IPS-18a (cell line): ENCODE data around the gene PCBP1.

Source experiments
- H3K27ac ChIP-seq: one replicate; pipeline ENCODE4 v1.5.1; 2013; ENCODE audit warnings: low read length
- H3K27me3 ChIP-seq: one replicate; pipeline ENCODE4 v1.6.1; 2013; ENCODE audit warnings: mild to moderate bottlenecking, low read length; ENCODE audit not compliant: control insufficient read depth, insufficient read depth
- H3K36me3 ChIP-seq: one replicate; pipeline ENCODE4 v1.6.1; 2013; ENCODE audit warnings: low read depth, low read length; ENCODE audit not compliant: control insufficient read depth
- H3K4me1 ChIP-seq: one replicate; pipeline ENCODE4 v1.6.1; 2013; ENCODE audit warnings: low read depth, low read length; ENCODE audit not compliant: control insufficient read depth
- H3K4me3 ChIP-seq: one replicate; pipeline ENCODE4 v1.5.1; 2013; ENCODE audit warnings: low read length
- H3K9ac ChIP-seq: one replicate; pipeline ENCODE4 v1.6.1; 2013; ENCODE audit warnings: mild to moderate bottlenecking, low read length, moderate library complexity
- H3K9me3 ChIP-seq: one replicate; pipeline ENCODE4 v1.6.1; 2013; ENCODE audit warnings: low read depth, low read length; ENCODE audit not compliant: control insufficient read depth

PCBP1 gene

DNA sequence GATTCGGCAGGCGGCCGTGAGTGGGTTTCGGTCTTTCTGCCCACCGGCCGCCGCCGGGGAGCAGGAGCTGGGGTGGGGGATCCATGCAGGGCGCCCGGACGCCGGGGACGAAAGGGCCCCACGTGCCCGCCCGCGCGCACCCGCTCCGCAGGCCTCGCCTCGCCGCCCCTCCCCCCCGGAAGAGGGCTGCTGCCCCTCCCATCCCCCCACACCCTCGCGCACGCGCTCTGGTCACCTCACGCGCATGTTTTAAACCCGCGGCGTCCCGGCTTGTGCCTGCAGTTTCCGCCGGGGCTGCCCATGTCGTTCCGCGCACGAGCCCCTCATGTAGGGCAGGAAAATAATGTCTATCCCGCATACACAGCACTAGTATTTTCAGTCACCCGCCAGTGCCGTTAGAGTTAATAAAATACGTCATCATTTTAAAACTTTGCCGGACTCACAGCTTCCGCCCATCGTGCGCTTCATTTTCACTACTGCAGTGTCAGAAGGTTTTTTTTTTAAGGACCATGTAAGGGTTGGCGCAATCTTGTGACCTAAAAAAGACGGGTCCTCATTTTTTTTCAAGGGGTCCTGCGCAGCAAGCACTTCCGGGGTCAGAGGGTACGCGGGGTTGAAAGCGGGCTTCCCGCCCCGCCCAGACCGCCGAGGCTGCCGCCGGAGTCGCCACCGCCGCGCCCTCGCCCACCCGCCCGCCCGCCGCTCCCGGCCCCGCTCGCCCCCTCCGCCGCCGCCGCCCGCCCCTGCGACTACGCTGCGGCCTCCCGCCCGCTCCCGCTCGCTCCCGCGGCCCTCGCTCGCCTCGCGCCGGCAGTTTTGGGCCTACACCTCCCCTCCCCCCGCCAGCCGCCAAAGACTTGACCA, at the start of gene PCBP1:
TSS of gene PCBP1 (plus strand) at position 640 of the 864 bp plus-strand sequence. CDS start 267 bp downstream, outside the sequence.
- Histone ChIP-seq H3K9me3 (no peaks in the 10 kb centered on the region), H3K4me1 (peaks cover 35% of the 10 kb centered on the region), H3K27me3 (no peaks in the 10 kb centered on the region), H3K36me3 (peaks cover 26% of the 10 kb centered on the region), H3K27ac (peak within 1 kb of the TSS; percentile 99), H3K9ac (peak within 1 kb of the TSS; percentile 100), H3K4me3 (peak within 1 kb of the TSS; percentile 90)

DNA sequence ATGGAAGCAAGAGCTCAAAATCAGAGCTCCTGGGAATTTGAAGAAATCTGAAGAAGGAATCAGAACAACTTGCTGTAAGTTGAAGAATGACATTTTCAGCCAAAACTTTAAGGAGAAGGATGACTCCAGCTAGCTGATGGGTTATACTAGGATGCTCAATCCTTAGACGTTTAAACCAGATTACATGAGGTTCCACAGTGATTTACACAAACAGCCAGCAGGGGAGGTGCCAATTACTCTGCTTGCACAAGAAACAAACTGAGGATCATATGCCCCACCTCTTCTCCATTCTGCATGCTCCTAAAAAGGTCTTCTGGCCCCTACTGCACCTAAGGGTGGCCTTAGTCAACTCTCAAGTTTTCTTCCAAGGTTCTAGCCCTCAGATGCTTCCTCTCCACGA, 47.9 kb upstream of the PCBP1 start:
- Histone ChIP-seq H3K9me3 (no peaks in the 10 kb centered on the region), H3K36me3 (no peaks in the 10 kb centered on the region), H3K27ac (no peak overlapping the region), H3K4me1 (no peaks in the 10 kb centered on the region), H3K9ac (no peak overlapping the region), H3K27me3 (no peaks in the 10 kb centered on the region), H3K4me3 (no peak overlapping the region)

DNA sequence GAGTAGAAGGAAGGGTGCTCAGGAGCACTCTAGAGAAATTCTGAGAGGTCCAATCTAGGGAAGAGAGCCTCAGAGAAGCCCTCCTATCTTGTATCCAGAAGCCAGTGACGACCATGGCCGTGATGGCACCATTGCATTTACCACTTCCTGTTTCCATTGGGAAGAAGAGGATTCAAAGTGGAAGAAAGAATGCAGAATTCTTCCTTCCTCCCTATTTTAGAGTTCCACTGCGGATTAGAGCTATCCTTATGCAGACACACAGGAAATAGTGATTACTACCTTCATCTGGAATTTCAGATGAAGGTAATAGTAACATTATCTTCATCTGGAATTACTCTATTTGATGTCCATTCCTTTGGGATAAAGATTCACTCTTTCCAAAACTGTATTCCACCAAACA, 45.6 kb upstream of the PCBP1 start:
- H3K9me3 ChIP-seq: no peaks in the 10 kb centered on the region
- H3K4me3 ChIP-seq: no peak overlapping the region
- no peaks in the 10 kb centered on the region for H3K27me3 ChIP-seq
- no peak overlapping the region for H3K27ac ChIP-seq
- no peak overlapping the region for H3K9ac ChIP-seq
- H3K36me3 ChIP-seq: peaks cover 5% of the 10 kb centered on the region
- no peaks in the 10 kb centered on the region for H3K4me1 ChIP-seq

DNA sequence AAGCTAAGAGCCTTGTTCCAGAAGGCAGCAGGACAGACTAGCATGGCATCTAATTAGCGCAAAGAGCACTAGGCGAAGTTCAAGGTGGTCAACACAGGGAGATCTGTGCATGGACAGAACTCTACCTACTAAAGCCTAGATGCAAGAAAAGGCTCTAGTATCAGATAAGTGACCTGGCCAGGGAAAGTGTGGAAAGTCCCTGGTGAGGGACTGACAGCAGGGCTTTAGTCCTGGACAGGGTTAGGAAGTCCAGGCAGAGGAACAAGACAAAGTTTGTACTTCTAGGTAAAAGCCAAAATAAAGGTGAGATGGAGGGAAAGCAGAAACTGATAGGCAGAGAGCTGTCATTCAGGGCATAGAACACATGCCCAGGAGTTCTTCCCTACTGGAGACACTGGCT, 45.0 kb upstream of the PCBP1 start:
- no peaks in the 10 kb centered on the region for H3K9me3 ChIP-seq
- H3K9ac ChIP-seq: no peak overlapping the region
- no peak overlapping the region for H3K27ac ChIP-seq
- H3K27me3 ChIP-seq: no peaks in the 10 kb centered on the region
- no peak overlapping the region for H3K4me3 ChIP-seq
- peaks cover 5% of the 10 kb centered on the region for H3K36me3 ChIP-seq
- H3K4me1 ChIP-seq: no peaks in the 10 kb centered on the region

DNA sequence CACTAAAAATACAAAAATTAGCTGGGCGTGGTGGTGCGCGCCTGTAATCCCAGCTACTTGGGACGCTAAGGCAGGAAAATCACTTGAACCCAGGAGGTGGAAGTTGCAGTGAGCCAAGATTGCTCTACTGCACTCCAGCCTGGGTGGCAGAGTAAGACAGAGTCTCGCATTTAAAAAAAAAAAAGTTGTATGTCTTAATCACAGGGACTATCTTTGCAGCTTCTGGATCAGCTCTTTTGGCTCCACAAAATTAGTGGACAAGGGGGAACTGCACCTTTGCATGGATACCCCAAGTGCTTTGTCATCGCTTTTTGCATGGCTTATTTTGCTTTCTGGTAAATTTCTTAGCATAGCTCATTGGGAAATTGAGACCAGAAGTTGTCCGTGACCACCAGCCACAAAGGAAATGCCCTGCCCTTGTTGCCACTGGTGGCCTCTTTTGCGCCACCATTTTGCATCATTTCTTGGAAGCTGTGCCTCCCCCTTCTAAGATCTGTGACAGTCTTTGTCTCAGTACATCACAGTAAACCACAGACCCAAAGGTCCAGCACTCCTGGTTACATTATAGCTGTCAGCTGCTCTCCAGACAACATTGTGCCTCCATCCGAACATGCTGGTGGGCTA, 43.9 kb upstream of the PCBP1 start:
- Histone ChIP-seq H3K27ac (no peak overlapping the region), H3K4me1 (no peaks in the 10 kb centered on the region), H3K9ac (no peak overlapping the region), H3K4me3 (no peak overlapping the region), H3K27me3 (no peaks in the 10 kb centered on the region), H3K36me3 (peaks cover 5% of the 10 kb centered on the region), H3K9me3 (no peaks in the 10 kb centered on the region)

DNA sequence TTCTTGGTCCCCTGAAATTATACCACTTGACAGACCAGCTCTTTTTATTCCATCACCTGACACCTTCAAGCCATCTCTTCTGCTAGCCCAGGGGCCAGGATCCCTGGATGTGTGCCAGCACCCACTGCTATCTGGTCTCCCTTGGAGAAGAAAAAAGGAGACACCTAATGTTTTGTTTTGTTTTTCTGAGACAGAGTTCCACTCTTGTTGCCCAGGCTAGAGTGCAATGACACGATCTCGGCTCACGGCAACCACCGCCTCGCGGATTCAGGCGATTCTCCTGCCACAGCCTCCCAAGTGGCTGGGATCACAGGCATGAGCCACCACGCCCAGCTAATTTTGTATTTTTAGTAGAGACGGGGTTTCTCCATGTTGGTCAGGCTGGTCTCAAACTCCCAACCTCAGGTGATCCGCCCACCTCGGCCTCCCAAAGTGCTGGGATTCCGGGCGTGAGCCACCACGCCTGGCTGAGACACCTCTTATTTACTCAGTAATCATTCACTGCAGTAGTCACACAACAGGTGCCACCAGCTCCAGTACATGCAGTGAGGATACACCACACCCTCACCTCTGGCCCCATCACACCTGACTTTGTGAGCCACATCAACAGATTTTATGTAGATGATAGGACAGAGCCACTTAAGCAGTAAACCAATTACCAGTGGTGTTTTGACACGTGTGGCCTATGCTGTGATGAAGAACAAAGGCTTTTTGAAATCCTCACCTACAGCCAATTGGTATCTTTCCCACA, 42.8 kb upstream of the PCBP1 start:
- Histone ChIP-seq H3K27me3 (no peaks in the 10 kb centered on the region), H3K36me3 (peaks cover 9% of the 10 kb centered on the region), H3K27ac (no peak overlapping the region), H3K9me3 (no peaks in the 10 kb centered on the region), H3K4me1 (no peaks in the 10 kb centered on the region), H3K4me3 (no peak overlapping the region), H3K9ac (no peak overlapping the region)

DNA sequence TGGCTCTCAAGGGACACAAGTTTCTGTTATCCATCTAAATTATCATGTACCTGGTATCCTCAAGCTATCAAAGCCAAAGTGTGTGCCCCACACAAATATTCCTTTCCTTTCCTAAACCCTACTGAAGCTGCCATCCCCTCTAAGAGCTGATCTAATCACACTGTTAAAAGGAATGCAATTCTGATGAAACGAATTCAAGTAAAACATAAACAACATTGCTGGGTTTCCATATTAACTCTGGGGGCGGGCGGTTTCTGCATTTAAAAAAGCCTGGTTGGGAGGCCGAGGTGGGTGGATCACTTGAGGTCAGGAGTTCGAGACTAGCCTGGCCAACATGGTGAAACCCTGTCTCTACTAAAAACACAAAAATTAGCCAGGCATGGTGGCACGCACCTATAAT, 41.9 kb upstream of the PCBP1 start:
- H3K27ac ChIP-seq: no peak overlapping the region
- H3K36me3 ChIP-seq: peaks cover 14% of the 10 kb centered on the region
- no peaks in the 10 kb centered on the region for H3K27me3 ChIP-seq
- no peak overlapping the region for H3K4me3 ChIP-seq
- H3K9me3 ChIP-seq: no peaks in the 10 kb centered on the region
- no peaks in the 10 kb centered on the region for H3K4me1 ChIP-seq
- no peak overlapping the region for H3K9ac ChIP-seq

DNA sequence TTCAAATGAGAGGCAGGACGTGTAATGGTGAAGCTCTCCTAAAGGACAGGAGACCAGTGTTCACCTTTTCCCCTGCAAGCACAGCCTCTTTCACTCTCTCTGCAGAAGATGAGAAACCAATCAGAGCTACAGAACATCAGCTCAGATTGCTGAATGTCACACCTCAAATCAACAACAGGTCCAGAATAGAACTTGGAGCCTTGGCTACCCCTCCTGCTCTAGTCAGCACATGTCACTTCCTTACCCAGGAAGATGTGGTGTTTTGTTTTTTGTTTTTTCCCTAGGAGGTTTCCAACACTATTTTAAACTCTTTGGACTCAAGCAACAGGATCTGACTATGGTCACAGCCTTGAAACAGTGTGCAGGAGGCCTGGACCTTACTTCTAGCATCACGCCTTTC, 41.3 kb upstream of the PCBP1 start:
- Histone ChIP-seq H3K27me3 (no peaks in the 10 kb centered on the region), H3K4me1 (no peaks in the 10 kb centered on the region)

DNA sequence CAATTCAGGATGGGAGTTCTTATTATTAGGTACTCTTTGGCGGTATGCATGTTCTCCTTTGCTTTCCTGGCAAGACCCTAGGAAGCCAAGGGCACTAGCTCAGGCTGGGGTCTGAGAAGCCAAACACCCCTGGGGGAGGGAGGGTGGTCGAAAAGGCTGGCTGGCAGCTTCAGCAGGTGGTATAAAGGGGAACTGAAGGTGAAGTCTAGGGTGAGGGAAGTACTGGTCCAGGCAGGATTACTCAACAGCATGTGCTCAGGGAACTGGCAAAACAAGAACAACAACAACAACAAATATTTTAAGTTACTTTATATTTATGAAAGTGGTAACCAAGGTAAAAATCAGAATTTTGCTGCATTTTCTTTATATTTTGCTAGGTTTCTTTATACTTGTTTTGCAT, 40.7 kb upstream of the PCBP1 start:
- no peaks in the 10 kb centered on the region for H3K9me3 ChIP-seq
- H3K27ac ChIP-seq: no peak overlapping the region
- peaks cover 18% of the 10 kb centered on the region for H3K36me3 ChIP-seq
- no peak overlapping the region for H3K4me3 ChIP-seq
- H3K9ac ChIP-seq: no peak overlapping the region
- no peaks in the 10 kb centered on the region for H3K4me1 ChIP-seq
- H3K27me3 ChIP-seq: no peaks in the 10 kb centered on the region

More for the DNA sequence above, 41.3 kb upstream of the PCBP1 start:
- Histone ChIP-seq H3K27ac (no peak overlapping the region), H3K9me3 (no peaks in the 10 kb centered on the region), H3K4me3 (no peak overlapping the region), H3K9ac (no peak overlapping the region), H3K36me3 (peaks cover 15% of the 10 kb centered on the region)

DNA sequence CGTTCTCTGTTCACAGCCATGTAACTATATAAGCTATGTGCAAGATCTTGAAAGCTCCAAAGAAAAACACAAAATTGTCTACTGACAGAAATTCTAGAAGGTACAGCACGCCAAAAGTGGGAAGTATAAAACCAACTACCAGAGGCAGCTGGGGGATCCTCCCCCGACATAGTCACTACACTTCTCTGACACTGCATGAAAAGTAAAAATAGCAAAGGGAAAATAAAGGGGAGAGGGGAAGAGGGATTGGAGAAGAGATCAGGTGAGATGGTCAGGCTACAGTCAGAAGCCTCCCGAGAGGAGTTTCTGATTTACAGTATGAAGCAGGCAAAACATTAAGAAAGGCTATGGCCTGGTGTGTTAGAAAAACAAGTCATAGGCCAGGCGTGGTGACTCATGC, 39.8 kb upstream of the PCBP1 start:
- Histone ChIP-seq H3K36me3 (peaks cover 18% of the 10 kb centered on the region), H3K9ac (no peak overlapping the region), H3K4me3 (no peak overlapping the region), H3K27me3 (no peaks in the 10 kb centered on the region), H3K4me1 (no peaks in the 10 kb centered on the region), H3K27ac (no peak overlapping the region), H3K9me3 (no peaks in the 10 kb centered on the region)

DNA sequence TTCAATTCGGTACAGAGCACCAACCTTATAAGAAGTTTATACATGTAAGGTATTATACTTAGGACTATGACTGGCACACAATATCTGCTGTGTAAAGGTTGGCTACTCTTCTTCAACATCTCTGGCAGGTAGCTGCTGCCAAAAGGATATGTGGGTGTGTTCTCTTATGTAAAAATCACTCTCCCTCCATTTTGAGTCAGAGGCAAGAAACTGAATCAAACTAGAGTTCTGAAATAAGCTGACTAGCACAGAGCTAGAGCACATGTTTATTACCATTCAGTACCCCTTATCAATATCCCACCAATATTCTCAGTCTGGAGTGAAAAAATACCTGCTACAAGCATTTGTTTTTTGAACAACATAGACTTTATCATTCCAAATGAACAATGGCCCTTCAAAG, 38.0 kb upstream of the PCBP1 start:
- Histone ChIP-seq H3K27ac (no peak overlapping the region), H3K4me1 (no peaks in the 10 kb centered on the region), H3K9ac (no peak overlapping the region), H3K9me3 (no peaks in the 10 kb centered on the region), H3K36me3 (peaks cover 18% of the 10 kb centered on the region), H3K4me3 (no peak overlapping the region), H3K27me3 (no peaks in the 10 kb centered on the region)
